ENCODE results near the gene CSGALNACT2.

Gene CSGALNACT2

DNA sequence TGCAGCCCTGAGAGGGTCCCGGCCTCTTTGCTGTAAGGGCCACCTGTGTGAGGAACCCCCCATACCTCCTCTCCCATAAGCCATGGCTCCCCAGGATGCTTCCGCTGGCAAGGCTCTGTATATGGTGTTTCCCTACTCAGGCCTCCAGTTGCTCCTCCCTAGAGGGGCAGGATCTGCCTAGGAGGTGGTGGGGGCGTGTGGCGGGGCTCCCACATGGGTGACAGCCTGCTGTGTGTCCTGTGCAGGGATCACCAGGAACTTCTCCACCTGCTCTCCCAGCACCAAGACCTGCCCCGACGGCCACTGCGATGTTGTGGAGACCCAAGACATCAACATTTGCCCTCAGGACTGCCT, 25.7 kb upstream of the CSGALNACT2 start:
- DNase-seq = no peak

DNA sequence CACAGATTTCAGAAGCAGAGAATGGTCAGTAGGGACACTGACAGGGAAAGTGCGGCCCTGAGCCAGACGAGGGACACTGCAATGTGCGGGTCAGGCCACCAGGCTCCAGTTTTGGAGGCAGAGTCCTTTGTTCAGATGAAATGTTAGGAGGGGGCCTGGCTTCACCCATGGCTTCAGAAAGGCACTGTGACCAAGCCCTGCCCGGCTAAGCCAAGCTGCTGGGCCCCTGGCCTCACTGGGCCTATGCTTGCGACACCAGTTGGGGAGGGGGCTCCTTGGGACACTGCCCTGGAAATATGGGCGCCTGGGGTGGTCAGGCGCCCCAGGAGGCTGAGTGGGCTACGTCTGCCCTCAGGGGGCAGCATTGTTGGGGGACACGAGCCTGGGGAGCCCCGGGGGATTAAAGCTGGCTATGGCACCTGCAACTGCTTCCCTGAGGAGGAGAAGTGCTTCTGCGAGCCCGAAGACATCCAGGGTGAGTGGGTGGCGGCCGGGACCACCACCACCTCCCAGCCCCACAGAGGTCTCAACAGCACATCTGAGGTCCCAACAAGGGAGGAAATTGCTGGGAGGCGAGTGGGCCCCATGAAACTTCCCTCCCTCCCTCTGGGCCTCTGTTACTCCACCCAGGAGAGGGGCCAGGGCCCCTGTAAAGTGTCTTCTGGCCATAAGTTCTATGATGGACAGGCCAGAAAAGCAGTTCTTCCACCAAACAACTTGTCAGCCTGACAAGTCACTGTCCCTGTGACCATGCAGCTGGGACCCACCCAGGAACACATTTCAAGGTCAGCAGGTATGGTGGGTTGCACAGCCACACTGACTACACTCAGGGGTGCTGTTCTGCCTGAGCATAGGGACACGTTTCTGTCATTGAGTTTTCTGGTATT, 24.8 kb upstream of the CSGALNACT2 start:
- no peak for DNase-seq

DNA sequence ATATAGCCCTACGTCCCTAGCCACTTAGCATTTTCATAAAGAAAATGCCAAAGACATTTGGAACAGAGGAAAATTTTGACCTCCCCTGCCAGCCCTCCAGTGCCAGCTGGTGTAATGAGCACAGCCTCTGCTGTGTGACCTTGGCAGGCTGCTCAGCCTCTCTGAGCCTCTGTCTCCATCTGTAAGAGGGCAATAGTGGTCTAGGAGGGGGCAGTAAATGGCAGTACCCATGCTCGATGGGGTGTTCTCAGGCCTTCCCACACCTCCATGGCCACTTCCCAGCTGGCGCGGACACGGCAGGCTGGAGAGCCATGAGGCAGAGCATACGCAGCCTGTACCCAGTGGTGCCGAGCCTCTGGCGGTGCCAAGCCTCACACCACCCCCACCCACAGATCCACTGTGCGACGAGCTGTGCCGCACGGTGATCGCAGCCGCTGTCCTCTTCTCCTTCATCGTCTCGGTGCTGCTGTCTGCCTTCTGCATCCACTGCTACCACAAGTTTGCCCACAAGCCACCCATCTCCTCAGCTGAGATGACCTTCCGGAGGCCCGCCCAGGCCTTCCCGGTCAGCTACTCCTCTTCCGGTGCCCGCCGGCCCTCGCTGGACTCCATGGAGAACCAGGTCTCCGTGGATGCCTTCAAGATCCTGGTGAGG, 24.0 kb upstream of the CSGALNACT2 start:
- no peak for DNase-seq

DNA sequence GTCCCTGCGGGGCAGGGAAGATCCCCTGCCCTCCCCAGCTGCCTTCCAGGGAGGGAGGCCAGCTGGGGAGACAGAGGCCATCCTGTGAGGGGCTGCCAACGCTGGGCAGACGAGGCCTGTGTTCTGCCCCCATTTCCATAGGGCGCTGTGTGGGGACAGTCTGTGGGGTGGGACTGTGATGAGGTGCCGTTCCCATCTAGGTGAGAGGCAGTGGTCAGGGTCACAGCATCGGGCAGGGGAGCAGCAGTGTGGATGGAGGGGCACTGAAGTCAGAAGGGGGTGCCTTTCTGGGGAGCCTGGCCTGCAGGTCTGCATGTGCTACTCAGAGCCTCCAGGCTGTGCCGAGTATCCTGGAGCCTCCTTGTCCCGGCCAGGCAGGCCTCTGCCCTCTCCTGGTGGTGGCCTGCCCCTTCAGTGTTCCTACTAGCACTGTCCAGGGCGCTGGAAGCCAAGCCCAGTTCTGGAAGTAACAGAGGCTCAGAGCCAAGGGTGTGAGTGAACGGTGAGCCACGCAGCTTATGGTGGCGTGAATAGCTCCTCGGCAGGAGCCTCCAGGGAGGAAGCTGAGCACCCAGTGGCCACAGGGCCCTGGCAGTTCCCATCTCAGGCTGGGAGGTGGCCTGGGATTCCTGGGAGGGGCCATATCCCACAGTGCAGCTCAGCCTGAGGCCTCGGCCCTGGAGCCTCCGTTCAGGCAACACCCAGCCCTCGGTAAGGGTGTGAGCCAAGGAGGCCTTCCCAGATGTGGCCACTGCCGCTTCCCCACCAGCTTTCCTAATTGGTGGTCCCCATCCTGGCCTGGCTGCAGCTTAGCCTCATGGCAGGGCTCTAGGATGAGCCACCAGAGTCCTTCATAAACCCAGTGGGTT, 23.3 kb upstream of the CSGALNACT2 start:
- no peak for DNase-seq

DNA sequence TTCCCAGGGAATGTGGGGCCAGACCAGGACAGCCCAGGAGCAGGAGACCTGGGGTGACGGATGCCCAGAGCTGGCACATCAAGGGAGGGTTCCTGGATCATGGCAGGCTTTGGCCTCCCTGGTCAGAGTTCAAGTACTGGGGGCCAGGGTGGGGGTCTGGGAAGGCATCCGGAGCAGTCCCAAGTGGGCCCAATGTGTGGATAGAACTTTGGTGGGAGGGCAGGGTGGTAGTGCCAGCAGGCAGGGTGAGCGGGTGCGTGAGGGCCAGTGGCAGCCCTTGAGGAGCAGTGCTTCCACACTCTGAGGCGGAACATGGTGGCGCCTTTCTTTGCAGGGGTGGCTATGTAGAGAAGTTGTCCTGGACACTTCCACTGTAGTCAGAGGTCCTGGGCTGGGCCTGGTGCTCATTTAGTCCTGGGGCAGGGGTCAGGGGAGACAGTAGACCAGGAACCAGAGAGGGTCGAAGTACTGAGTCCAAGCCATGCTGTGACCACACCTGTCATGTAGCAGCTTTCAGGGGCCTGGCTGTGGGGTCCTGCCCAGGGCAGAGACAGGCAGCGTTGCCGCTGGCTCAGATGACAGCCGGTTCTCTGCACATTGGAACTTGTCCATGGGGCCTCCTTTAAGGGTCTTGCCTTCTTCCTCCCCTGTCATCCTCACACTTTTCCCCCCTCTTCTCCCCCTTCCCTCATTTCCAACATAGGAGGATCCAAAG, 22.2 kb upstream of the CSGALNACT2 start:
- DNase-seq = no peak

DNA sequence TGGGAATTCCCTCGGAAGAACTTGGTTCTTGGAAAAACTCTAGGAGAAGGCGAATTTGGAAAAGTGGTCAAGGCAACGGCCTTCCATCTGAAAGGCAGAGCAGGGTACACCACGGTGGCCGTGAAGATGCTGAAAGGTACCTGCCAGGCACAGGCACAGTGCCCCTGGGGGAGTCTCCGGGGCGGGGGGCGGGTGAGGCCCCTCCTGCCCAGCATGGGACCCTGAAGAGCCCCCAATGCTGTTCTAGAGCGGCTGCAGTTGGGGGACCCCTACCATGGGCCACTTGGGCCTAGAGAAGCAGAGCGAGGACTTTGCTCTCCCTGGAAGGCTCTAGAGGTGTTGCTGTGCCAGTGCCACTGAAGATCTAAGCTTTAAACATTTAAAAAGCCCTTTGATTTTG, 21.6 kb upstream of the CSGALNACT2 start:
- DNase-seq = no peak

DNA sequence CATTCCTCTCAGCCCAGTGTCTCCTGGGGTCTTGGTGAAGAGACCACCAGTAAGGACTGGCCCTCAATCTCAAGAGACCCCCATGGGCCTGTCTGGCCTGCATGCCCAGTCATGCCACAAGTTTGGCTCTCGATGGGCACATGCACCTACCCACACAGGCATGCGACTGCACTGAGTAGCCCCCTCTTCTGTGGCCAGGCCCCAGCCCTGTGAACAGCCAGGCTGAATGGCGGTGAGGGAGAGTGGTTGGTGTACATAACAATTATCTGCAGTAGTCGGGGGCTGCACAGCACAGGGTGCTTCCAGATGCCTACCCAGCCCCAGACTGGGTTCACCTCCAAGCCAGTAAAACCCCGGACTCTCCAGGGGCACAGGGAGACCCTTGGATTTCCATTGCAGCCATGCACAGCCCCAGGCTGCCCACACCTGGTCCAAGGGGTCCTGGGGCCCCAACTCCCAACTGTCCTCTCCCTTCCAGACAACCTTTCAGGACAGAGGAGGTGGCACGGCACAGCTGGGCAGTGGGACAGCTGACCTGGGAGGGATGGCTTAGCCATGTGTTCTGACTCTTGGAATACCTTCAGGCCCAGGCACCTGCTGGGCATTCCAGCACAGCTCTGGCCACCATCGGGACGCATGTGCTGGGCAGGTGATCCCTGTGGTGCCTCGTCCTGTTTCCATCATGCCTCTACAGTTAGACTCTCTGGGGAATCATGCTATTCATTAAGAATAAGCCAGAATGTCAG, 21.0 kb upstream of the CSGALNACT2 start:
- DNase-seq = no peak

DNA sequence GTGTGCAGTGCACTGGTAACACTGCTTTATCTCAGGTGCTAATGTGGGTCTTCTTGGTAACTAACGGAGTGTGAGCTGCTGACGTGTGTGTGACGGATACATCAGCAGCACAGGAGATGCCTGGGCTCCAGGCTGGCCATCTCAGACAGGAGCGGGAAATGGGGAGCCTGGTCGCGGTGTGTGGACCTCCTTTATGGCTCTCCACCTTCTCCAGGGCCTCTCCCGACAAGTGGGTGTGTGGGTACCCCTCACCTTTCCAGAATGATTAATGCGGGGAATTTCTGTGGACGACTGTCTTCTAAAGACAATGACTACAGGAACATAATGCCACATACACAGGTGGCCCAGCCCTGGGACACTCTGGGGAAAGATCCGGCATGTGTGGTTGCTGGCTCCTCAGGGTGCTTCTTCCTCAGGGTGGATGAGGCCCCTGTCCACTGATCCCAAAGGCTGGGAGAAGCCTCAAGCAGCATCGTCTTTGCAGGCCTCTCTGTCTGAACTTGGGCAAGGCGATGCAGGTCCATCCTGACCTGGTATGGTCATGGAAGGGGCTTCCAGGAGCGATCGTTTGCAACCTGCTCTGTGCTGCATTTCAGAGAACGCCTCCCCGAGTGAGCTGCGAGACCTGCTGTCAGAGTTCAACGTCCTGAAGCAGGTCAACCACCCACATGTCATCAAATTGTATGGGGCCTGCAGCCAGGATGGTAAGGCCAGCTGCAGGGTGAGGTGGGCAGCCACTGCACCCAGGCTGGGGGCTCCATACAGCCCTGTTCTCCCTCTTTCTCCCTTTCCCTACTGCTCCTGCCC, 20.3 kb upstream of the CSGALNACT2 start:
- no peak for DNase-seq

DNA sequence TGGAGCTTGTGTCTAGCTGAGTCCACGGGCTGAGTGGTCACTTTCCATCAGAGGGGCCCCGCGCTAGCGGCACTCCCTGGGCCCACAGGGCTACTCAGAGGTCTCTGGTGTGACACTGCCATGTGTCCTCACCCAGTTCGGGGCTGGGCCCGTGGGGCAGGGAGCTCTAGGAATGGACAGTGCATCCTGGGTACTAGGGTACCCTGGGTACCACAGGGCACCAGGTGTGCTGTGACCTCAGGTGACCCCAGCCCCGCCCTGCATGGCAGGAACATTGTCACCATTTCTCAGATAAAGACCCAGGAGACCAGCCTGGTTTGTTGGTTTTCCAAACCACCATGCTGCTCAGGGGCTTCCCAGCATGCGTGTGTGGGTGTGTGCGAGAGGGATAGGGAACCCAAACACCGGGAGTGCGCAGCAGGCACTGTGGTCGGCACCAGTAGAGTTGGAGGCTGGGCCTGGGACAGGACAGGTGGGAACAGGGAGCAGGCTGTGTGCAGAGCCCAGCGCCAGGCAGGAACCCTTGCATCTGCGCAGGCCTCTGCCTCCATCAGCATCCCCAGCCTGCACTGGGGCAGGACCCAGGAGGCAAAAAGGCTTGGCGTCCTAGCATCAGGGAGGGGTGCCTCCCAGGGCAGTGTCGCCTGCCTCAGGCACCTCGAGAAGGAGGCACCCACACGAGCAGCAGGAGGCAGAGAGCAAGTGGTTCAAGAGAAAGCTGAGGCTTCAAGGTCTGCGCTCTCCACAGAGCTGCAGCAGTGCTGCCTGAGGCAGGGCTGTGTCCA, 19.4 kb upstream of the CSGALNACT2 start:
- no peak for DNase-seq

DNA sequence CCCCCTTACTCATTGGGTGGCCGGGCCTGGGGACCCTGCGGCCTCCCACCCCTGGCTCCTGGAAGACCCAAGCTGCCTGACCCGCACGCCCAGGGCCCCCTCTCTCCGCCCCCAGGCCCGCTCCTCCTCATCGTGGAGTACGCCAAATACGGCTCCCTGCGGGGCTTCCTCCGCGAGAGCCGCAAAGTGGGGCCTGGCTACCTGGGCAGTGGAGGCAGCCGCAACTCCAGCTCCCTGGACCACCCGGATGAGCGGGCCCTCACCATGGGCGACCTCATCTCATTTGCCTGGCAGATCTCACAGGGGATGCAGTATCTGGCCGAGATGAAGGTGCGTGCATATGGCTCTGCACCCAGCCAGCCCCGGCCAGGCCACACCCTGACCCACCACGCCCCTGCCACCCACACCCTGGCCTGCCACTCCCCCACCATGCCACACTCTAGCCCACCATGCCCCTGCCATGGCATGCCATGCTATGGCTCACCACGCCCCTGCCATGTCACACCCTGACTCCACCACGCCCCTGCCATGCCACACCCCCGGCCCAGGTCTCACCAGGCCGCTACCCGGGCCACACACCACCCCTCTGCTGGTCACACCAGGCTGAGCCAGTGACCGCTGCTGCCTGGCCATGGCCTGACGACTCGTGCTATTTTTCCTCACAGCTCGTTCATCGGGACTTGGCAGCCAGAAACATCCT, 18.7 kb upstream of the CSGALNACT2 start:
- DNase-seq = no peak

DNA sequence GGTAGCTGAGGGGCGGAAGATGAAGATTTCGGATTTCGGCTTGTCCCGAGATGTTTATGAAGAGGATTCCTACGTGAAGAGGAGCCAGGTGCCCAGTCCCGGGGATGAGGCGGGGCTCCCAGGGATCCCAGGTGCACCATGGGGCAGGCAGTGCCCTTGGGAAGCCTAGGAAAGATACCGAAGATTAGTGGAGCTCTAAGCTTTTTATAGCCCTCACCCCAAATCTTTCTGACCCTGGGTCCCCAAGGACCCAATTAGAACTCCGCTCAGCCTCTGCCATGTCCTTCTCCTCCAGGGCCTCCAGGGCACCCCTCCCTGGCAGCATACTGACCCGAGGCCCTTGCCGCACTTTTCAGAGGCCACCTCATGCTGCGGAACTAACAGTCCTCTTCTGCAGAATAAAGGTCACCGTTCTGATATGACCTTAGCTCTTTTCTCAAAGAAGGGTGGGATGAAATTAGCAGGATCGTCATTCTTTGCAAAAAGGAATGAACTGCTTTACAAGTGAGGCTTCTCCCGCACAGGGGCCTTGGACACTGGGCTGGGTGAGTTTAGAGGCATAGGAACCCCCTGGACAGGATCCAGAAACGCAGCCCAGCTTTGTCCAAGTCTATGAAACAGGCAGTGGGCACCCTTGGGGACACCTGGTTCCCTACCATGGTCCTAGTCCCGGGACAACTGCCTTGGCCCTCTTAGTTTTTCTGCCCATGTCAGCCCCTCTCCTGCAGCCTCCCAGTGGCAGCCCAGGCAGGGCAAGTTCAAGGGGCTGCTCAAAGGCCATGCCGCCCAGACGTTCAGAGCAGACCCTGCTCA, 17.9 kb upstream of the CSGALNACT2 start:
- no peak for DNase-seq

DNA sequence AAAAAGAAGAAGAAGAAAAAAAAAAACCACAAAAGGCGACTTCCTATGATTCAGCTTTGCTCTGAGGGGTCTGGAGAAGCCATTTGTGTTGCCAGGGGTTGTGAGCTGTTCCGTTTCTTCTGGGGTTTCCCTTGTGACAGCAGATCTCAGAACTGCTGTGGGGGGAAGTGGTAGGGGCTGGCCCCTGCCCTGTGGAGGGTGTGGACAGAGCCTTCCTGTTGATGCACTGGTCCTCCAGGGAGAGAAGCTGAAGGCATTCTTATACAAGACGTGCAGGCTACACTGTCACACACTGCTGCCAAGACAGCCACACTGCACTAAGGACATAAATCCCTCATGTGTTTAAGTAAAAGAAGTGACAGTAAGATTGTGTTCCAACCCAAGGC, 17.3 kb upstream of the CSGALNACT2 start:
- DNase-seq = no peak

DNA sequence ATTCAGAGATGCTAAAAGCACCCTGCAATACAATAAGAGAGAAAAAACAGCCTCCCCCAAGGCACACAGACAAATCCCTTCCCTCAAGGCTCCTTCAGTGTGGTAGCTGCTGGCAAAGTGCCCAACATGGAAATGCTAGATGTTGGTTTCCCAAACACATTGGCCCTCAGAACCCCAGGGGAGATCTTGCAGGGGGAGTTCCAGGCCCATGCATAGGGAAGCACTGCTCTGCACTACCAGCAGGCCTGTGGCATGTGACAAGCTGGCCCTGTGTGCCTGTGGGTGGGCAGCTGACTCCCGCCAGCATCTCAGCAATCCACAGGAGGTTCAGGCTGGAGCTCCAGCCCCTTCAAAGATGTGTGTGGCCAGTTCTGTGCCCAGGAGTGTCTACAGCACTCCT, 16.8 kb upstream of the CSGALNACT2 start:
- DNase-seq = no peak

DNA sequence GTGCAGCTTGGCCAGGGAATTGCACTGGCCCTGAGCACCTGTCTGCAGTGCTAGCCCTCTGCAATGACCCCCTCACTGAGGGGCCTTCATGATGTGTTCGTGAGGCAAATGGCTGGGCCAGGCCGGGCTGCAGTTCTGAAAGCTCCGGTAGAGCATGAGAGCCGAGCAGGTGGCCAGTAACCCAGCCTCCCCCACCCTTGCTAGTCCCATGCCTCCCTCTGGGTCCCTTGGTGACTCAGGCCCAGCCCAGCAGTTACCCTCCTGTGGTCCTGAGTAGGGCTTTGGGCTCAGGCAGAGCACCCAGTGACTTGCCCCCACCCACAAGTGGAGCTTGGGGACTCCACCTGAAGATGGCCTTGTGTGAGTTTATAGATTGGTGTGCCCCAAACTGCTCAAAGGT, 16.1 kb upstream of the CSGALNACT2 start:
- no peak for DNase-seq

DNA sequence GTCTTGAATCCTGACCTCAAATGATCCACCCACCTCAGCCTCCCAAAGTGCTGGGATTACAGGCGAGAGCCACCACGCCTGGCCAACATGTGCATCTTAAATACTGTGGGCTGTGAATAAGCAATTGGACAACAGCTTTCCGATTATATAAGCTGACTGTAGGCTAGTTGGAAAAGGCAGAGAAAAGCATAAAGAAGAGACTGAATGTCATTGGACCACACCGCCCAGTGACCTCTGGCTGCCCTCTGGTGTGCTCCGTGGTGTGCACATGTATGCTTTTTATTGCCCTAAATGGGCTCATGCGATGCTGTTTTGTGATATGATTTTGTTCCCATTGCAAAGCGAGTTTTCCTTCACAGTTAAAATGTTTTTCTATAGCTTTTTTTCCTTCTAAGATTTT, 15.4 kb upstream of the CSGALNACT2 start:
- no peak for DNase-seq

DNA sequence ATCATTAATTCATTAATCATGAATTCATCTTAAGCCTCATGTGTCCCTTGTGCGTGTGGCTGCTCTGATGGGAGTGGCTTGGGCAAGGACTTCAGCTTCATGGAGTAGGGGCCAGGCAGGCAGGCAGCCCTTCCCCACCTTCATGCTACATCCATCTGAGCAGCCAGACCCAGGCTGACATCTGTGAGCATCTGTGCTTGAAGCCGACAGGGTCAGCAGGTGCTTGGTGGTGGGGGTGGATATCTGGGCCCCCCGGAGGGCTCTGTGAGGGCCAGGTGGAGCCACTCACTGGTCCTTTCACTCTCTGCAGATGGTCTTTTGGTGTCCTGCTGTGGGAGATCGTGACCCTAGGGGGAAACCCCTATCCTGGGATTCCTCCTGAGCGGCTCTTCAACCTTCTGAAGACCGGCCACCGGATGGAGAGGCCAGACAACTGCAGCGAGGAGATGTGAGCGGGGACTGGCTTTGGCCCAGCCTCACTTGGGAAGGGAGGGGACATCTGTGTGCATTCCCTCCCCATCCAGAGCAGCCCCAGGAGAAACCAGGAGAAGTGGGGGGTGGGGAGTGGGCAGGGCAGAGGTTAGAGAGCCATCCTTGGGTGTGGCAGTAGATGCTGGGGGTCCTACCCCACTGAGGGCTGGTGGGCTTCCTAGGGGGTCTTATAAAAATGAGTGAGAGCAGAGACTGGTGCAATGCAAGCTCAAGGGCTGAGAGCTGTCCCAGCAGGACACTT, 14.7 kb upstream of the CSGALNACT2 start:
- DNase-seq = no peak

DNA sequence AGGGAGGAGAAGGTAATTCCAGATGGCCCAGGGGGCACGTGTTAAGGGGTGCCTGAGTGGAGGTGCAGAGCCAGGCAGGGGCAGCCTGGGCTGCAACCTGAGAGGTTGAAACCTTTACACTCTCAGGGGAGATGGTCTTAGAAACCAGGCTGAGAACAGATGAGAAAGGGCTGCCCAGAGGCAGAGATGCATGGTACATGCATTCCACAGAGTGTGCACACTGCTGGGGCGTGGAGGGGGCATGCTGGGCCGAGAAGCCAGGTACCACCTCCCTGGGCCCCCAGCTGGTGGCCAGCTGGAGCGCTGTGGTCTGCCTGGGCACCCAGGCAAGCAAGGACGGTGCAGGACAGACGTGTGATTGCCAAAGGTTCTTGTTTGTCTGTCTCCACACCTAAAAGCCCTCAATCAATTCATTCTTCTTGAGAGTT, 14.1 kb upstream of the CSGALNACT2 start:
- DNase-seq = no peak
